ENCODE measurements around the gene MT1G.

- TF ChIP-seq CTCF (IDR thresholded peaks at IDR 0.05; ENCODE audit: low read depth, low read length, missing input control): no peak
- no peak for TF ChIP-seq ZBTB33 (IDR thresholded peaks at IDR 0.05)
- no peak for TF ChIP-seq FOXA1 (IDR thresholded peaks at IDR 0.05)
- TF ChIP-seq JUND (IDR thresholded peaks at IDR 0.05): peak in 1 of 2 donors; percentile 42
- TF ChIP-seq SP1 (IDR thresholded peaks at IDR 0.05): peak; percentile 94
- TF ChIP-seq TAF1 (conservative IDR thresholded peaks at IDR 0.05): peak; percentile 36
- TF ChIP-seq NR2F2 (IDR thresholded peaks at IDR 0.05): peak; percentile 46
These were observed 10.1 kb downstream of the MT1G start, which contains the start of gene MT1F for GRCh38 chr16:56657555-56658326.

All from liver (tissue), 3 donors.